ENCODE results near the gene MXD3.
A peak's percentile ranks its signal among the peaks of the same experiment; 100 is the strongest.

The MXD3 gene

GRCh38 chr5:177356746-177357145 is 45.0 kb upstream of the MXD3 start:
- no peak for TF ChIP-seq CTCF (IDR thresholded peaks at IDR 0.05; ENCODE audit: low read depth, low read length)
- H3K4me3 ChIP-seq (ENCODE audit: low read depth, low read length) = no peak overlapping the region

GRCh38 chr5:177355868-177356168 is 44.1 kb upstream of the MXD3 start:
- H3K4me3 ChIP-seq (ENCODE audit: low read depth, low read length) = no peak overlapping the region
- no peak for TF ChIP-seq CTCF (IDR thresholded peaks at IDR 0.05; ENCODE audit: low read depth, low read length)

- no peak overlapping the region for H3K4me3 ChIP-seq (ENCODE audit: low read depth, low read length)
- no peak for TF ChIP-seq CTCF (IDR thresholded peaks at IDR 0.05; ENCODE audit: low read depth, low read length)
Observed at GRCh38 chr5:177355162-177355867, 43.6 kb upstream of the MXD3 start.

GRCh38 chr5:177354711-177355110 is 43.0 kb upstream of the MXD3 start:
- no peak for TF ChIP-seq CTCF (IDR thresholded peaks at IDR 0.05; ENCODE audit: low read depth, low read length)
- H3K4me3 ChIP-seq (ENCODE audit: low read depth, low read length) = no peak overlapping the region

DNA sequence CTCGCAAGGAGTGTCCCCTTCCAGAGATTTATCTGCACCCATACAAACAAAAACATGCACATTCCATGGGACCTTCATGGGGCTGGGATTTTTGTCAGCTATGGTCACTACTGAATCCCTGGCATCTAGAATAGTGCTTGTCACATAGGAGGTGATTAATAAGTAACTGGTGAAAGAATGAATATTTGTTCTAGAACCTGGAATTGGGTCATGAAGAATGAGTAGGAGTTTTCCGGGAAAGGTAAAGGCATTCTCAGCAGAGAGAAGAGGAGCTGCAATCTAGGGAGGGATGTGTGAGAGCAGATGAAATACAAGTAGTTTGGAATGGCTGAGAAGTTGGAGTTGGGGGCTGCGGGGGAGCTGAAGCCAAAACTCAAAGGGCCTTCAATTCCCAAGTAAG is 42.6 kb upstream of the MXD3 start:
- H3K4me3 ChIP-seq (ENCODE audit: low read depth, low read length) = no peak overlapping the region
- no peak for TF ChIP-seq CTCF (IDR thresholded peaks at IDR 0.05; ENCODE audit: low read depth, low read length)

GRCh38 chr5:177353093-177353492 is 41.4 kb upstream of the MXD3 start:
- H3K4me3 ChIP-seq (ENCODE audit: low read depth, low read length) = no peak overlapping the region
- no peak for TF ChIP-seq CTCF (IDR thresholded peaks at IDR 0.05; ENCODE audit: low read depth, low read length)

- H3K4me3 ChIP-seq (ENCODE audit: low read depth, low read length) = peak within 1 kb of the TSS; percentile 100
- no peak for TF ChIP-seq CTCF (IDR thresholded peaks at IDR 0.05; ENCODE audit: low read depth, low read length)
Observed at GRCh38 chr5:177351392-177352329, 40.0 kb upstream of the MXD3 start, which contains the start of gene LMAN2. TSS of gene LMAN2 (minus strand) at chr5:177351668. CDS start at chr5:177351647, 21 bp downstream.

Data from WI38 (cell line).